HEK293 (cell line): ENCODE measurements around the gene MAST2.

Experiments
- CTCF ChIP-seq: fragments of 450-650 bp; formaldehyde crosslinking; IDR thresholded peaks from 2 replicates; pipeline ENCODE4 v1.5.1; 2016; ENCODE audit warnings: missing biosample characterization, missing genetic modification characterization
- FEZF1 ChIP-seq: fragments of 450-650 bp; formaldehyde crosslinking; IDR thresholded peaks from 2 replicates; pipeline ENCODE4 v1.5.1; 2016; ENCODE audit warnings: missing biosample characterization, missing genetic modification characterization
- PBX3 ChIP-seq: sonication (generic); formaldehyde crosslinking; IDR thresholded peaks from 2 replicates; pipeline ENCODE4 v1.8.1; 2022; ENCODE audit warnings: mild to moderate bottlenecking, moderate library complexity, missing genetic modification reagents
- ZNF112 ChIP-seq: fragments of 450-650 bp; formaldehyde crosslinking; IDR thresholded peaks from 2 replicates; pipeline ENCODE4 v1.5.0; 2017; ENCODE audit warnings: missing biosample characterization, missing genetic modification characterization
- ZNF114 ChIP-seq: fragments of 450-650 bp; formaldehyde crosslinking; IDR thresholded peaks from 2 replicates; pipeline ENCODE4 v1.5.0; 2017; ENCODE audit warnings: missing biosample characterization, missing genetic modification characterization
- ZNF416 ChIP-seq: fragments of 450-650 bp; formaldehyde crosslinking; IDR thresholded peaks from 2 replicates; pipeline ENCODE4 v1.5.1; 2016; ENCODE audit warnings: missing biosample characterization, missing genetic modification characterization
- ZNF558 ChIP-seq: fragments of 450-650 bp; formaldehyde crosslinking; IDR thresholded peaks from 2 replicates; pipeline ENCODE4 v1.5.1; 2016; ENCODE audit warnings: missing biosample characterization, missing genetic modification characterization
- ZNF596 ChIP-seq: fragments of 450-650 bp; IDR thresholded peaks from 2 replicates; pipeline ENCODE4 v1.5.0; 2018; ENCODE audit warnings: missing biosample characterization, mild to moderate bottlenecking, missing genetic modification characterization, moderate library complexity

- TF ChIP-seq ZNF112 (tag by site-specific recombination) (no peak), CTCF (tag by site-specific recombination) (no peak), FEZF1 (tag by site-specific recombination) (no peak), ZNF416 (no peak), ZNF596 (tag by site-specific recombination) (no peak), PBX3 (CRISPR knock-in tag) (no peak), ZNF558 (tag by site-specific recombination) (no peak), ZNF114 (tag by site-specific recombination) (no peak)
Observed at GRCh38 chr1:45938029-45938428, 134.6 kb downstream of the MAST2 start.
